Stimulated activated CD4-positive, alpha-beta T cell treated with anti-CD3 and anti-CD28 coated beads, Interleukin-12 subunit alpha, Interleukin-12 subunit beta, amount 100 ng/mL, for 4 hours (primary cell): ENCODE measurements around the gene TGM3.

ENCODE experiments used
- DNase-seq: peaks from one replicate; pipeline ENCODE4 v3.0.0-alpha.2; 2020

Gene TGM3

GRCh38 chr20:2285613-2286012, 10.2 kb upstream of the TGM3 start:
- DNase-seq, result no peak

- no peak for DNase-seq
Measured at GRCh38 chr20:2287504-2287903, 8.3 kb upstream of the TGM3 start.

GRCh38 chr20:2289475-2289874, 6.3 kb upstream of the TGM3 start:
- no peak for DNase-seq

- no peak for DNase-seq
Measured at GRCh38 chr20:2290486-2290885, 5.3 kb upstream of the TGM3 start.

GRCh38 chr20:2292416-2293110, 3.2 kb upstream of the TGM3 start:
- no peak for DNase-seq

GRCh38 chr20:2293486-2293885, 2.3 kb upstream of the TGM3 start:
- no peak for DNase-seq

GRCh38 chr20:2293971-2294370, 1.8 kb upstream of the TGM3 start:
- no peak for DNase-seq

GRCh38 chr20:2295286-2295685, 515 bp upstream of the TGM3 start:
- no peak for DNase-seq

GRCh38 chr20:2296524-2297356, 939 bp downstream of the TGM3 start:
- DNase-seq, result no peak

- DNase-seq, result no peak
Measured at GRCh38 chr20:2297357-2297728, 1.5 kb downstream of the TGM3 start.

GRCh38 chr20:2298116-2298515, 2.3 kb downstream of the TGM3 start:
- no peak for DNase-seq

- DNase-seq, result no peak
Measured at GRCh38 chr20:2298701-2299100, 2.9 kb downstream of the TGM3 start.

GRCh38 chr20:2299301-2299700, 3.5 kb downstream of the TGM3 start:
- no peak for DNase-seq

GRCh38 chr20:2300002-2300401, 4.2 kb downstream of the TGM3 start:
- no peak for DNase-seq

GRCh38 chr20:2300420-2300819, 4.6 kb downstream of the TGM3 start:
- DNase-seq, result no peak

GRCh38 chr20:2301164-2301622, 5.4 kb downstream of the TGM3 start:
- DNase-seq, result no peak

- DNase-seq, result no peak
Measured at GRCh38 chr20:2302384-2303060, 6.7 kb downstream of the TGM3 start.

- no peak for DNase-seq
Measured at GRCh38 chr20:2303673-2304072, 7.9 kb downstream of the TGM3 start.

- no peak for DNase-seq
Measured at GRCh38 chr20:2304180-2304579, 8.4 kb downstream of the TGM3 start.

- no peak for DNase-seq
Measured at GRCh38 chr20:2305029-2305428, 9.2 kb downstream of the TGM3 start.

- no peak for DNase-seq
Measured at GRCh38 chr20:2305479-2305878, 9.7 kb downstream of the TGM3 start.

- DNase-seq, result no peak
Measured at GRCh38 chr20:2305946-2306345, 10.1 kb downstream of the TGM3 start.

GRCh38 chr20:2307136-2307535, 11.3 kb downstream of the TGM3 start:
- no peak for DNase-seq

GRCh38 chr20:2311329-2311728, 15.5 kb downstream of the TGM3 start:
- no peak for DNase-seq
